GM13976 (cell line): ENCODE data around the gene NLRP11.
"Not testable (repeated sequence)": the region's sequence is repeated elsewhere in the genome, so short reads cannot be mapped to it uniquely, and the experiment has no call there.

ENCODE experiments used
- DNase-seq: peaks from one replicate; pipeline ENCODE4 v3.0.0; 2012; ENCODE audit warnings: low spot score
- CTCF ChIP-seq: IDR thresholded peaks from 2 replicates; pipeline ENCODE4 v1.5.1; 2012; ENCODE audit warnings: borderline replicate concordance, mild to moderate bottlenecking; ENCODE audit not compliant: insufficient read depth; ENCODE audit errors: extremely low read depth, missing control alignments, control extremely low read depth
- in situ Hi-C: fragments of 300-500 bp; cut with MboI; formaldehyde crosslinking; loops from one replicate; pipeline ENCODE4 v1.12.0; 2022; ENCODE audit warnings: low sequenced_read_pairs, mixed read lengths, inconsistent platforms; ENCODE audit not compliant: unreplicated experiment

NLRP11 gene

GRCh38 chr19:55802281-55802680 is 29.5 kb downstream of the NLRP11 start:
- no peak for DNase-seq
- no peak for TF ChIP-seq CTCF
- in situ Hi-C loops = no loop called here

- in situ Hi-C loops = no loop called here
- no peak for DNase-seq
- no peak for TF ChIP-seq CTCF
Measured at GRCh38 chr19:55801416-55801815, 30.4 kb downstream of the NLRP11 start.

- DNase-seq = no peak
- TF ChIP-seq CTCF = no peak
- in situ Hi-C loops = no loop called here
Measured at GRCh38 chr19:55795021-55795420, 36.8 kb downstream of the NLRP11 start.

GRCh38 chr19:55781112-55781511 is 50.7 kb downstream of the NLRP11 start:
- DNase-seq = no peak
- in situ Hi-C loops = no loop called here
- TF ChIP-seq CTCF = no peak

- no peak for TF ChIP-seq CTCF
- in situ Hi-C loops = no loop called here
- no peak for DNase-seq
Measured at GRCh38 chr19:55778331-55778730, 53.5 kb downstream of the NLRP11 start.

GRCh38 chr19:55777528-55777927 is 54.3 kb downstream of the NLRP11 start:
- TF ChIP-seq CTCF = no peak
- in situ Hi-C loops = no loop called here
- no peak for DNase-seq

- DNase-seq, in situ Hi-C loops: not testable (repeated sequence)
Measured at GRCh38 chr19:55769632-55770031, 62.2 kb downstream of the NLRP11 start.

- DNase-seq, in situ Hi-C loops: not testable (repeated sequence)
Measured at GRCh38 chr19:55768818-55769217, 63.0 kb downstream of the NLRP11 start, which contains the start of gene RFPL4AL1. Gene RFPL4AL1 (plus strand): TSS chr19:55769118. CDS start chr19:55771805, 2,687 bp downstream.
